ENCODE results near the gene PRSS21. TPM values are rescaled to one million over a fixed set of nuclear protein-coding genes. Genes with fewer than 3 reads are reported as not detected.

The PRSS21 gene
- total RNA-seq, 4 donors from 2014 or later: 0.68 TPM; not detected in 3

GRCh38 chr16:2799859-2800226, 17.2 kb upstream of the PRSS21 start:
- no peak for TF ChIP-seq CTCF (IDR thresholded peaks at IDR 0.05; ENCODE audit: low read depth)

- no peak for TF ChIP-seq CTCF (IDR thresholded peaks at IDR 0.05; ENCODE audit: low read depth)
Observed at GRCh38 chr16:2803545-2804195, 13.4 kb upstream of the PRSS21 start.

- TF ChIP-seq CTCF (IDR thresholded peaks at IDR 0.05; ENCODE audit: low read depth): no peak
Observed at GRCh38 chr16:2804728-2805127, 12.3 kb upstream of the PRSS21 start.

- no peak for TF ChIP-seq CTCF (IDR thresholded peaks at IDR 0.05; ENCODE audit: low read depth)
Observed at GRCh38 chr16:2806286-2806685, 10.8 kb upstream of the PRSS21 start.

- TF ChIP-seq CTCF (IDR thresholded peaks at IDR 0.05; ENCODE audit: low read depth): no peak
Observed at GRCh38 chr16:2808181-2808580, 8.9 kb upstream of the PRSS21 start.

- no peak for TF ChIP-seq CTCF (IDR thresholded peaks at IDR 0.05; ENCODE audit: low read depth)
Observed at GRCh38 chr16:2809149-2809760, 7.8 kb upstream of the PRSS21 start.

GRCh38 chr16:2810651-2811050, 6.4 kb upstream of the PRSS21 start:
- TF ChIP-seq CTCF (IDR thresholded peaks at IDR 0.05; ENCODE audit: low read depth): no peak
